ENCODE measurements around the gene FAM131A. TPM values are rescaled to one million over a fixed set of nuclear protein-coding genes. Genes with fewer than 3 reads are reported as not detected.

The FAM131A gene
- total RNA-seq, 2 experiments from 2014 or later, result 1.7 to 1.8 TPM

DNA sequence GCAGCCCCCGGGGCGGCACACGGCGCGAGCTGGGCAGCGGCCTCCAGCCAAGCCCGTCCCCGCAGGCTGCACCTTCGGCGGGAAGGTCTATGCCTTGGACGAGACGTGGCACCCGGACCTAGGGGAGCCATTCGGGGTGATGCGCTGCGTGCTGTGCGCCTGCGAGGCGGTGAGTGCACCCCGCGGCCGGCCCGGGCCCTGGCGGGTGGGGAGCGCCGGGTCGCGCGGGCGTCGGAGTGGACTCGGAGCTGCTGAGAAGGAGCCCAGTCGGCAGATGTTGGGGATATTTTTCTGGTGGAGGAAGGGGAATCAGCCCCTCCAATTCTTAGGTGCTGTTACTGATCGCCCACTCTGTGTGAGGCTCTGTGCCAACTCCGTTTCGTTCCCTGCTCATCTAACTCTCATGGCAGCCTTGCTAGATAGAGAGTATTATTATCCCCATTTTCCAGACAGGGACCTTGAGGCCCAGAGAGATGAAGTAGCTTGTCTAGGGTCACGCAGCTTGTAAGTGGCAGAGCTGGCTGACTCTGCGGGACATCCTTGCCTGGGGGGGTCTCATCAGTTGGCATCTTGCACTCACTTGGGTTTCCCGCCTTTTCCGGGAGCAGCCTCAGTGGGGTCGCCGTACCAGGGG lies 43.3 kb downstream of the FAM131A start:
- ChIA-PET POLR2A (interaction anchor here (0.6 kb wide), 1 partner anchor 10 kb away, joined by 3 read pairs; no protein-coding TSS in a partner anchor), CTCF (interaction anchor here (0.7 kb wide), 1 partner anchor 159 kb away, joined by 3 read pairs; no protein-coding TSS in a partner anchor)

DNA sequence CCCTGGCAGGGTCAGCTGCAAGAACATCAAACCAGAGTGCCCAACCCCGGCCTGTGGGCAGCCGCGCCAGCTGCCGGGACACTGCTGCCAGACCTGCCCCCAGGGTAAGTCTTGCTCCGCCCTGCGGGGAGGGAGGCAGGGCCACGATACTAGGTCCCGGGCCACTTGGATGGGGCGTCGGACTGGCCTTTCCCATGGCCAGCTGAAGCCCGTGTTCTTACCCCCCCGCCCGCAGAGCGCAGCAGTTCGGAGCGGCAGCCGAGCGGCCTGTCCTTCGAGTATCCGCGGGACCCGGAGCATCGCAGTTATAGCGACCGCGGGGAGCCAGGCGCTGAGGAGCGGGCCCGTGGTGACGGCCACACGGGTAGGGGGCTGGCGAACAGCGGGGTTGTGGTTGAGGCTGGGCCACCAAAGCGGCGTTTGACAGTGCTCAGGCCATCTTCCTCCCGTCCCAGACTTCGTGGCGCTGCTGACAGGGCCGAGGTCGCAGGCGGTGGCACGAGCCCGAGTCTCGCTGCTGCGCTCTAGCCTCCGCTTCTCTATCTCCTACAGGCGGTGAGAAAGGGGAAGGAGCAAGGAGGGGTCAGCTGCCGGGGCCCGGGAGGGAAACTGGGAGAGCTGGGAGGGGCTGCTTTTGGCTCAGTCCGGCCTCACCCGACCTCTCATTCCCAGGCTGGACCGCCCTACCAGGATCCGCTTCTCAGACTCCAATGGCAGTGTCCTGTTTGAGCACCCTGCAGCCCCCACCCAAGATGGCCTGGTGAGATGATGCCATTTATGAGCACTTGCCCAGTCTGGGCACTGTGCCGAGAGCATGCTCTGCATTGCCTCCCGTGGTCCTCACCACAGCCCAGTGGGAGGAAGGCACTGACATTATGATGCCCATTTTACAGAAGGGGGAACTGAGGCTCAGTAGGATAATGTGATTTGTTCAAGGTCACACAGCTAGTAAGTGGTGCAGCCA lies 44.1 kb downstream of the FAM131A start:
- CTCF ChIA-PET, result interaction anchor here (0.7 kb wide), 1 partner anchor 159 kb away, joined by 3 read pairs; no protein-coding TSS in a partner anchor
- POLR2A ChIA-PET, result interaction anchor here (0.6 kb wide), 1 partner anchor 11 kb away, joined by 3 read pairs; no protein-coding TSS in a partner anchor

DNA sequence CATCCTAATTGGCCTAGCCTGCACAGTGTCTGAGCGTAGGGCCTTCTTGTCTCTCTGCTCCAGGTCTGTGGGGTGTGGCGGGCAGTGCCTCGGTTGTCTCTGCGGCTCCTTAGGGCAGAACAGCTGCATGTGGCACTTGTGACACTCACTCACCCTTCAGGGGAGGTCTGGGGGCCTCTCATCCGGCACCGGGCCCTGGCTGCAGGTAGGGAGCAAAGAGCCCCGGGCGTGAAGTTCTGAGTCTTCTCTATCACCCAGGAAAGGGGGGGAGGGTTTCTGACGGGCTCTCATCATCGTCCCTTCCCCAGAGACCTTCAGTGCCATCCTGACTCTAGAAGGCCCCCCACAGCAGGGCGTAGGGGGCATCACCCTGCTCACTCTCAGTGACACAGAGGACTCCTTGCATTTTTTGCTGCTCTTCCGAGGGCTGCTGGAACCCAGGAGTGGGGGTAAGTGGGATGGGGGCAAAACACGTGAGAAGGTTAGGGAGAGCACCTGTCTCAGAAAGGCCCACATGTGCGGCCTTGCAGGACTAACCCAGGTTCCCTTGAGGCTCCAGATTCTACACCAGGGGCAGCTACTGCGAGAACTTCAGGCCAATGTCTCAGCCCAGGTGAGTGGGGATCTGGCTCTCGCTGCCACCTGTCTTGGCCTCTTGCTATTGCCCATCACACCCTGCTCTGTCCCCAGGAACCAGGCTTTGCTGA lies 45.1 kb downstream of the FAM131A start:
- POLR2A ChIA-PET, result no interaction called here
- CTCF ChIA-PET, result no interaction called here

DNA sequence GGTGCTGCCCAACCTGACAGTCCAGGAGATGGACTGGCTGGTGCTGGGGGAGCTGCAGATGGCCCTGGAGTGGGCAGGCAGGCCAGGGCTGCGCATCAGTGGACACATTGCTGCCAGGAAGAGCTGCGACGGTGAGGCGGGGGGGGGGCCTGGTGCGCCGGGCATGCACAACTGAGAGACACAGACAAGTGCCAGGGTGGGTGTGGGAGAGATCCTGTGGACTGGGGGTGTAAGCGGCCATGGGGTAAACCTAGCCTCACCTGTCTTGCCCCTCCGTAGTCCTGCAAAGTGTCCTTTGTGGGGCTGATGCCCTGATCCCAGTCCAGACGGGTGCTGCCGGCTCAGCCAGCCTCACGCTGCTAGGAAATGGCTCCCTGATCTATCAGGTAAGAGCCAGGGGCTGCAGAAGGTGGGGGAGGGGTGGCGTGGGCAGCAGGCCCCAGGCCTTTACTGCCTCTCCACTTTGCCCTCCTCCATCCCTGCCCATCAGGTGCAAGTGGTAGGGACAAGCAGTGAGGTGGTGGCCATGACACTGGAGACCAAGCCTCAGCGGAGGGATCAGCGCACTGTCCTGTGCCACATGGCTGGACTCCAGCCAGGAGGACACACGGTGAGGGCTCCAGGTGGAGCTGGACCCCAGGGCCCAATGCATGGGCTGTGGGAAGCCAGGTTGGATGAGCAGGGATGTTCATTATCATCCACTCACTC lies 45.8 kb downstream of the FAM131A start:
- POLR2A ChIA-PET, result no interaction called here
- CTCF ChIA-PET, result interaction anchor here (0.7 to 1.6 kb wide), 2 partner anchors 29 to 114 kb away, joined by 3 read pairs; no protein-coding TSS in a partner anchor

DNA sequence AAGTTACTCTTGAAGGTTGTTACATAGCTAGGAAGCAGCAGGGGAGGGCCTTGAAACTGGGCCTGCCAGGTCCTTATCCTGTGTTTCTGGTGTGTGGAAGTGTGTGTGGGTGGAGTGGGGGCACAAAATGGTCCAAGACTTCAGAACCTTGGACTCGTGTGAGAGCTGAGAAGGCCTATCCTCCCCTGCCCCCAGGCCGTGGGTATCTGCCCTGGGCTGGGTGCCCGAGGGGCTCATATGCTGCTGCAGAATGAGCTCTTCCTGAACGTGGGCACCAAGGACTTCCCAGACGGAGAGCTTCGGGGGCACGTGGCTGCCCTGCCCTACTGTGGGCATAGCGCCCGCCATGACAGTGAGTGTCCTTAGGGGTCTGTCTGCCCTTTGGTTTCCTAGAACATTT lies 46.9 kb downstream of the FAM131A start:
- CTCF ChIA-PET, result interaction anchor here (1.6 kb wide), 1 partner anchor 31 kb away, joined by 3 read pairs; no protein-coding TSS in a partner anchor
- POLR2A ChIA-PET, result interaction anchor here (0.6 kb wide), 1 partner anchor 9 kb away, joined by 3 read pairs; no protein-coding TSS in a partner anchor

DNA sequence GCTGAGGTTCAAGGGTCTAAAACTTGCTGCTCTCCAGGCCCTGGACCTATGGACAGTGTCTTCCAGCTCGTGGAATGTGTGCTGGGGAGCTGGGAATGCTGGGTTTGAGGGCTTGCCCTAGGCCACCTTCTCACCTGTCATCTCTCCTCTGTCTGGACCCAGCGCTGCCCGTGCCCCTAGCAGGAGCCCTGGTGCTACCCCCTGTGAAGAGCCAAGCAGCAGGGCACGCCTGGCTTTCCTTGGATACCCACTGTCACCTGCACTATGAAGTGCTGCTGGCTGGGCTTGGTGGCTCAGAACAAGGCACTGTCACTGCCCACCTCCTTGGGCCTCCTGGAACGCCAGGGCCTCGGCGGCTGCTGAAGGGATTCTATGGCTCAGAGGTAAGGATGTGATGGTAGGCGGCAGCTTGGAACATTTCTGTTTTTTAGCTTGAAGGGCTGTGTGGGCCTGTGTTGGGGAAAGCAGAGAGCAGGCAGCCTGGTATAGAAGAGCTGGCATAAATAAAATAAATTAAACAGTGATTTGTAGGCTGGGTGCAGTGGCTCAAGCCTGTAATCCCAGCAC lies 47.5 kb downstream of the FAM131A start:
- CTCF ChIA-PET, result interaction anchor here (1.6 kb wide), 1 partner anchor 31 kb away, joined by 3 read pairs; no protein-coding TSS in a partner anchor
- POLR2A ChIA-PET, result no interaction called here

DNA sequence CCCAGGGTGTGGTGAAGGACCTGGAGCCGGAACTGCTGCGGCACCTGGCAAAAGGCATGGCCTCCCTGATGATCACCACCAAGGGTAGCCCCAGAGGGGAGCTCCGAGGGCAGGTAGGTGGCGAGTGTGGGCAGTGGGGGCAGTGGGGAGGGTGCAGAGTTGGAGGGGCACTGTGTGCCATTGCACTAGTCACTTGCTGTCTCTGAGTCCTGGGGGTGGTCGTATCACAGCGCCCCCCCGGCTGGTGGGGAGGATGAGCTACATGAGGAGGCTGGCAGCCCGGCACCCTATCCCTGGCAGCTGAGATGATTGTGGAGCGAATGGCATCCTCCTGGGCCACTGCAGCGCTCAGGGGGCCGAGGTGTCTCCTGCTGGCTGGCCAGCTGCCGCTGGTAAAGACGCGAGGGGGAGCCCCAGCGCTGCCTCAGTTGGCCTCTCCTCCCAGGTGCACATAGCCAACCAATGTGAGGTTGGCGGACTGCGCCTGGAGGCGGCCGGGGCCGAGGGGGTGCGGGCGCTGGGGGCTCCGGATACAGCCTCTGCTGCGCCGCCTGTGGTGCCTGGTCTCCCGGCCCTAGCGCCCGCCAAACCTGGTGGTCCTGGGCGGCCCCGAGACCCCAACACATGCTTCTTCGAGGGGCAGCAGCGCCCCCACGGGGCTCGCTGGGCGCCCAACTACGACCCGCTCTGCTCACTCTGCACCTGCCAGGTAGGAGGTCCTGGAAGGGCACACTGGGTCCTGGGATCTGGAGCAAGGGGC lies 48.8 kb downstream of the FAM131A start:
- CTCF ChIA-PET, result no interaction called here

DNA sequence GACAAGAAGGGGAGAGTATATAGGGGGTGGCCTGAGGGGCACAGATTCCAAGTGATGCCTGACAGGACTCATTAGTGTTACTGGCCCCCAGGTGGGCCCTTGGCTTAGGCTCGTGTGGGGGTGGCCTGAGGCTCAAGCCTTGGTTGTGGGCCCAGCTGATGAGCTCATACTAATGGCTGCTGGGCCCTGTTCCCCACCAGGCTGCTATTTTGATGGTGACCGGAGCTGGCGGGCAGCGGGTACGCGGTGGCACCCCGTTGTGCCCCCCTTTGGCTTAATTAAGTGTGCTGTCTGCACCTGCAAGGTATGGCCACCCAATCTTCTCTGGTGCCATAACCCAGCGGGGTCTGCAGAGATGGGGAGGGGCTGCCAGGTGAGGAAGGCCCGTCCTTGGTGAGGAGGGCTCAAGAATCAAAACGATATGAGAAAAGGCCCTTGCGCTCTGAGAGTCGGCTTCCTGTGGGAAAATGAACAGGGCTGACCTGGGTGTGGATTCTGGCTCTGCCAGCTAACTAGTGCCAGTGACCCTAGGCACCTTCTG lies 49.8 kb downstream of the FAM131A start:
- POLR2A ChIA-PET, result no interaction called here
- CTCF ChIA-PET, result interaction anchor here (0.6 kb wide), 1 partner anchor 57 kb away, joined by 3 read pairs; no protein-coding TSS in a partner anchor

More for the DNA sequence above, 48.8 kb downstream of the FAM131A start:
- POLR2A ChIA-PET, result no interaction called here

- ChIA-PET CTCF (interaction anchor here (0.6 kb wide), 1 partner anchor 56 kb away, joined by 3 read pairs; no protein-coding TSS in a partner anchor), POLR2A (no interaction called here)
Measured at GRCh38 chr3:184388164-184388935, 51.0 kb downstream of the FAM131A start.

GRCh38 chr3:184388936-184389230 lies 51.5 kb downstream of the FAM131A start:
- ChIA-PET POLR2A (no interaction called here), CTCF (no interaction called here)

DNA sequence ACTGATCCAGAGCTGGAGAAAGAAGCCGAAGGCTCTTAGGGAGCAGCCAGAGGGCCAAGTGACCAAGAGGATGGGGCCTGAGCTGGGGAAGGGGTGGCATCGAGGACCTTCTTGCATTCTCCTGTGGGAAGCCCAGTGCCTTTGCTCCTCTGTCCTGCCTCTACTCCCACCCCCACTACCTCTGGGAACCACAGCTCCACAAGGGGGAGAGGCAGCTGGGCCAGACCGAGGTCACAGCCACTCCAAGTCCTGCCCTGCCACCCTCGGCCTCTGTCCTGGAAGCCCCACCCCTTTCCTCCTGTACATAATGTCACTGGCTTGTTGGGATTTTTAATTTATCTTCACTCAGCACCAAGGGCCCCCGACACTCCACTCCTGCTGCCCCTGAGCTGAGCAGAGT lies 52.0 kb downstream of the FAM131A start:
- POLR2A ChIA-PET, result no interaction called here

GRCh38 chr3:184389935-184390528 lies 52.6 kb downstream of the FAM131A start:
- POLR2A ChIA-PET, result no interaction called here
- CTCF ChIA-PET, result interaction anchor here (0.6 kb wide), 1 partner anchor 27 kb away, joined by 3 read pairs; no protein-coding TSS in a partner anchor

More for the DNA sequence above, 52.0 kb downstream of the FAM131A start:
- CTCF ChIA-PET, result no interaction called here

GRCh38 chr3:184391266-184391665 lies 53.9 kb downstream of the FAM131A start:
- CTCF ChIA-PET, result interaction anchor here (1.4 kb wide), 1 partner anchor 165 kb away, joined by 3 read pairs; no protein-coding TSS in a partner anchor

GRCh38 chr3:184395320-184395660 lies 57.9 kb downstream of the FAM131A start:
- POLR2A ChIA-PET, result no interaction called here
- CTCF ChIA-PET, result no interaction called here

More at GRCh38 chr3:184391266-184391665, 53.9 kb downstream of the FAM131A start:
- POLR2A ChIA-PET, result no interaction called here
